ENCODE data around the gene PLCL2.

PLCL2 gene

GRCh38 chr3:16998236-16998923 is 113.6 kb downstream of the PLCL2 start:
- DNase-seq (ENCODE audit: low read depth) = peak; percentile 6
- no peak overlapping the region for H3K4me3 ChIP-seq (ENCODE audit: low read length)
- TF ChIP-seq, protein P1, sequence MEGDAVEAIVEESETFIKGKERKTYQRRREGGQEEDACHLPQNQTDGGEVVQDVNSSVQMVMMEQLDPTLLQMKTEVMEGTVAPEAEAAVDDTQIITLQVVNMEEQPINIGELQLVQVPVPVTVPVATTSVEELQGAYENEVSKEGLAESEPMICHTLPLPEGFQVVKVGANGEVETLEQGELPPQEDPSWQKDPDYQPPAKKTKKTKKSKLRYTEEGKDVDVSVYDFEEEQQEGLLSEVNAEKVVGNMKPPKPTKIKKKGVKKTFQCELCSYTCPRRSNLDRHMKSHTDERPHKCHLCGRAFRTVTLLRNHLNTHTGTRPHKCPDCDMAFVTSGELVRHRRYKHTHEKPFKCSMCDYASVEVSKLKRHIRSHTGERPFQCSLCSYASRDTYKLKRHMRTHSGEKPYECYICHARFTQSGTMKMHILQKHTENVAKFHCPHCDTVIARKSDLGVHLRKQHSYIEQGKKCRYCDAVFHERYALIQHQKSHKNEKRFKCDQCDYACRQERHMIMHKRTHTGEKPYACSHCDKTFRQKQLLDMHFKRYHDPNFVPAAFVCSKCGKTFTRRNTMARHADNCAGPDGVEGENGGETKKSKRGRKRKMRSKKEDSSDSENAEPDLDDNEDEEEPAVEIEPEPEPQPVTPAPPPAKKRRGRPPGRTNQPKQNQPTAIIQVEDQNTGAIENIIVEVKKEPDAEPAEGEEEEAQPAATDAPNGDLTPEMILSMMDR (conservative IDR thresholded peaks at IDR 0.05; ENCODE audit: low read length) = no peak

DNA sequence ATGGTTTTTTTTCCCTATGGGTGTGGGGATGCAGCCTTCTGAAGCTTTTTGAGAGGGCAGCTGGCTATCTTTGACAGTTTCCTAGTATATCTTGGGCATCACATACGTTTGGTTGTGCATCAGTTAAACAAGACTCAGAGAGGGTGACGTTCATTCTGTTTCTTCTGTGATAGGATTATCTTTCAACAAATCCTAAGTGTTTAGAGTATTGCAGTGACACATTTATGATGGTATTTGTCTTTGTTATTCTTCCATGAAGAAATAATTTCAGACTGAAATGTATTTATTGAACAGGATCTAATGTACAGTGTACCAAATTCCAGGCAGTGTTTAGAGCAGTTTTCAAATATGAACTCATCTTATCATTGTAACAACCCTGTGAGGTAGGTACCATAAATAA is 114.4 kb downstream of the PLCL2 start:
- H3K4me3 ChIP-seq (ENCODE audit: low read length) = no peak overlapping the region
- DNase-seq (ENCODE audit: low read depth) = no peak
- TF ChIP-seq, protein P1 (conservative IDR thresholded peaks at IDR 0.05; ENCODE audit: low read length) = no peak

- TF ChIP-seq, protein P1 (conservative IDR thresholded peaks at IDR 0.05; ENCODE audit: low read length) = no peak
- H3K4me3 ChIP-seq (ENCODE audit: low read length) = no peak overlapping the region
- no peak for DNase-seq (ENCODE audit: low read depth)
These were observed 115.1 kb downstream of the PLCL2 start for GRCh38 chr3:16999871-17000270.

DNA sequence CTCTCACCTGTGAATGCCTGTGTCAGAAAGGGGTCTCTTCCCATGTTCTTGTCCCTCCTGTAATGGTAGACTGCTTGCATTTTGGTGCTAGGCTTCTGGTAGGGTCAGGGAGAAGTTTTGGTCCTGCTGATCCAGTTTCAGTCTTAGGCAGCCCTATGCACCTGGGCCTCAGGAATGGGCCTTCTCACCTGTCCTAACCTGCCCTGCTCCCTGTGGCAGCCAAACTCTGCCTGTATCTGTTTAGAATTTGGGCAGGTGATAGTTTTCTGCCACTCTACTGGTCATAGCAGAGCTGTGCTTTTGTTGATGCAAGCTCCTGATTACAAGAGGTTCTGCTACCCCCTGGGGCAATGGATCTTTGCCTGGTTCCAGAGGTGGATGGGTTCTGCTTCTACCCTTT is 118.7 kb downstream of the PLCL2 start:
- H3K4me3 ChIP-seq (ENCODE audit: low read length) = no peak overlapping the region
- TF ChIP-seq, protein P1 (conservative IDR thresholded peaks at IDR 0.05; ENCODE audit: low read length) = no peak
- no peak for DNase-seq (ENCODE audit: low read depth)

- no peak for DNase-seq (ENCODE audit: low read depth)
- TF ChIP-seq, protein P1 (conservative IDR thresholded peaks at IDR 0.05; ENCODE audit: low read length) = no peak
- no peak overlapping the region for H3K4me3 ChIP-seq (ENCODE audit: low read length)
These were observed 121.5 kb downstream of the PLCL2 start for GRCh38 chr3:17006132-17006852.

DNA sequence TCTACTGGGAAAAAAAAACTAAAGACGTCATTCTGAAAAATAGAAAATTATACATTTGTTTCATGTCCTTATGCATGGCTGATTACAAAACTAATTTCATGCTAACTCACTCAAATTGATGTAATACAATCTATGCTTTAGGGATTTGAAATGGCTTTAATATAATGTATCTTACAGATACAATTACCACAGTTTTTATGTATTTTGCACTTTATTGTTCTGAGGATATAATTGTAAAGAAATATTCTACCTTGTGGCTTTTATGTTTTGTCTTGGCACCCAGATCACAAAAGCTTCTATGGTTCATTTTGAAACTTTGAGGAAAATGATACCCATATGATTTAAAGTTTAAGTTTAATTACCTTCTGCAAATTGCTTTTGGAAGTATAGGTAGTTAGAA is 122.5 kb downstream of the PLCL2 start:
- no peak for DNase-seq (ENCODE audit: low read depth)
- TF ChIP-seq, protein P1 (conservative IDR thresholded peaks at IDR 0.05; ENCODE audit: low read length) = no peak

DNA sequence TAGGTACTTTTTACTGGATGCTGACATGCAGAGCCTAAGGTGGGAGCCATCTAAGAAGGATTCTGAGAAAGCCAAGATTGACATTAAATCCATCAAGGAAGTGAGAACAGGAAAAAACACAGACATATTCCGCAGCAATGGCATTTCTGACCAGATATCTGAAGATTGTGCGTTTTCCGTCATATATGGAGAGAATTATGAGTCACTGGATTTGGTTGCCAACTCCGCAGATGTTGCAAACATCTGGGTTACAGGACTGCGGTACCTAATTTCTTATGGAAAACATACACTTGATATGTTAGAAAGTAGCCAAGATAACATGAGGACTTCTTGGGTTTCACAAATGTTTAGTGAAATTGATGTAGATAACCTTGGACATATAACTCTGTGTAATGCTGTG is 125.1 kb downstream of the PLCL2 start:
- no peak for DNase-seq (ENCODE audit: low read depth)
- H3K4me3 ChIP-seq (ENCODE audit: low read length) = no peak overlapping the region
- TF ChIP-seq, protein P1 (conservative IDR thresholded peaks at IDR 0.05; ENCODE audit: low read length) = no peak

More for the DNA sequence above, 122.5 kb downstream of the PLCL2 start:
- H3K4me3 ChIP-seq (ENCODE audit: low read length) = no peak overlapping the region

All from AG10803 (cell line).